Measurements from ENCODE around the gene ZYG11B. TPM values are rescaled to one million over a fixed set of nuclear protein-coding genes. Genes with fewer than 3 reads are reported as not detected.
A peak's percentile ranks its signal among the peaks of the same experiment; 100 is the strongest.
"Not testable (repeated sequence)": the region's sequence is repeated elsewhere in the genome, so short reads cannot be mapped to it uniquely, and the experiment has no call there.

Gene ZYG11B
- total and polyA plus RNA-seq, 4 experiments from 2014 or later, result 6.1 to 23.1 (median 19.4) TPM

- H3K36me3 ChIP-seq (ENCODE audit: insufficient read depth, low read length); H3K27me3 ChIP-seq (ENCODE audit: insufficient read depth, low read length); H3K4me1 ChIP-seq (ENCODE audit: insufficient read depth, low read length); intact Hi-C loops (cut with micrococcal nuclease); H3K27ac ChIP-seq (ENCODE audit: low read depth, low read length); H3K27ac Mint-ChIP-seq; H3K9me3 Mint-ChIP-seq; POLR2A ChIA-PET (ENCODE audit: partially characterized antibody); DNase-seq; H3K4me3 ChIP-seq (ENCODE audit: low read length in 2 of 2); H3K9me3 ChIP-seq (ENCODE audit: control insufficient read depth in 1 of 2, low read length in 2 of 2); H3K27me3 Mint-ChIP-seq; H3K4me3 Mint-ChIP-seq: not testable (repeated sequence)
- H3K4me1 Mint-ChIP-seq, result peaks cover 3 to 20% (median 12%) of the 10 kb centered on the region in 4 donors
- CTCF ChIA-PET (ENCODE audit: partially characterized antibody), result interaction anchor here (0.7 kb wide), 1 partner anchor 60 kb away, joined by 3 read pairs; the partner anchor contains the start of gene SHISAL2A
- peaks cover 12 to 14% of the 10 kb centered on the region in 2 donors for H3K36me3 Mint-ChIP-seq
Observed at GRCh38 chr1:52693351-52693750, 32.9 kb upstream of the ZYG11B start.

DNA sequence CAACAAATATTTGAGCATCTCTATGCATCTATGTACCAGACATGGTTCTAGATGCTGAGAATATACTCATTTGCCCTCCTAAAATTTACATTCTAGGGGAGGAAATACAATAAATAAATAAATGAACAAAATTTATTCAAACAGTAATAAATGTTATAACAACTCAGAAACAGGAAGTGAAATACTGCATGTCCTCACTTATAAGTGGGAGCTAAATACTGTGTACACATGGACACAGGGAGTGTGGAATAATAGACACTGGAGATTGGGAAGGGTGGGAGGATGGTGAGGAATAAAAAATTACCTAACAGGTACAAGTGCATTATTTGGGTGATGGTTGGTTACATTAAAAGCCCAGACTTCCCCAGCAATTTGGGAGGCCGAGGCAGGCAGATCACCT lies 32.4 kb upstream of the ZYG11B start:
- Histone ChIP-seq H3K27me3 (ENCODE audit: insufficient read depth, low read length) (no peaks in the 10 kb centered on the region), H3K9me3 (ENCODE audit: control insufficient read depth in 1 of 2, low read length in 2 of 2) (no peaks in the 10 kb centered on the region), H3K36me3 (ENCODE audit: insufficient read depth, low read length) (peaks cover 6% of the 10 kb centered on the region), H3K4me1 (ENCODE audit: insufficient read depth, low read length) (peaks cover 9% of the 10 kb centered on the region), H3K27ac (ENCODE audit: low read depth, low read length) (no peak overlapping the region), H3K4me3 (ENCODE audit: low read length in 2 of 2) (no peak overlapping the region)
- ChIA-PET POLR2A (ENCODE audit: partially characterized antibody) (no interaction called here), CTCF (ENCODE audit: partially characterized antibody) (no interaction called here)
- peaks cover 6 to 25% (median 16%) of the 10 kb centered on the region in 4 donors for H3K4me1 Mint-ChIP-seq
- H3K27me3 Mint-ChIP-seq, result no peaks in the 10 kb centered on the region
- peaks cover 12 to 14% of the 10 kb centered on the region in 2 donors for H3K36me3 Mint-ChIP-seq
- peaks cover 0 to 2% (median 0%) of the 10 kb centered on the region in 8 donors for H3K9me3 Mint-ChIP-seq
- H3K27ac Mint-ChIP-seq, result no peak overlapping the region
- intact Hi-C loops (cut with micrococcal nuclease), result no loop called here
- H3K4me3 Mint-ChIP-seq, result peak overlapping the region in 1 of 8 donors; percentile 48
- DNase-seq, result no peak

GRCh38 chr1:52695627-52696026 lies 30.6 kb upstream of the ZYG11B start:
- DNase-seq, result no peak
- ChIA-PET POLR2A (ENCODE audit: partially characterized antibody) (no interaction called here), CTCF (ENCODE audit: partially characterized antibody) (no interaction called here)
- peak overlapping the region in 3 of 7 donors; percentile 4 to 32 (median 6) for H3K27ac Mint-ChIP-seq
- H3K36me3 Mint-ChIP-seq, result peaks cover 11 to 14% of the 10 kb centered on the region in 2 donors
- intact Hi-C loops (cut with micrococcal nuclease), result no loop called here
- peaks cover 6% of the 10 kb centered on the region for H3K36me3 ChIP-seq (ENCODE audit: insufficient read depth, low read length)
- no peaks in the 10 kb centered on the region for H3K27me3 Mint-ChIP-seq
- no peaks in the 10 kb centered on the region for H3K27me3 ChIP-seq (ENCODE audit: insufficient read depth, low read length)
- no peak overlapping the region for H3K27ac ChIP-seq (ENCODE audit: low read depth, low read length)
- H3K9me3 Mint-ChIP-seq, result peaks cover 0 to 2% (median 0%) of the 10 kb centered on the region in 8 donors
- no peaks in the 10 kb centered on the region for H3K9me3 ChIP-seq (ENCODE audit: control insufficient read depth in 1 of 2, low read length in 2 of 2)
- H3K4me1 ChIP-seq (ENCODE audit: insufficient read depth, low read length), result peaks cover 9% of the 10 kb centered on the region
- H3K4me3 ChIP-seq (ENCODE audit: low read length in 2 of 2), result no peak overlapping the region
- H3K4me1 Mint-ChIP-seq, result peaks cover 6 to 28% (median 19%) of the 10 kb centered on the region in 4 donors
- peak overlapping the region in 3 of 8 donors; percentile 7 to 46 (median 10) for H3K4me3 Mint-ChIP-seq

GRCh38 chr1:52697795-52698674 lies 28.2 kb upstream of the ZYG11B start, which contains the start of gene COA7:
Gene COA7 (minus strand): TSS chr1:52698347. CDS start chr1:52698326, 21 bp downstream.
- no peaks in the 10 kb centered on the region for H3K27me3 Mint-ChIP-seq
- Histone ChIP-seq H3K36me3 (ENCODE audit: insufficient read depth, low read length) (no peaks in the 10 kb centered on the region), H3K4me3 (ENCODE audit: low read length in 2 of 2) (peak within 1 kb of the TSS; percentile 10 to 91), H3K9me3 (ENCODE audit: control insufficient read depth in 1 of 2, low read length in 2 of 2) (no peaks in the 10 kb centered on the region), H3K27me3 (ENCODE audit: insufficient read depth, low read length) (no peaks in the 10 kb centered on the region), H3K27ac (ENCODE audit: low read depth, low read length) (peak within 1 kb of the TSS; percentile 76), H3K4me1 (ENCODE audit: insufficient read depth, low read length) (peaks cover 9% of the 10 kb centered on the region)
- peaks cover 1 to 2% of the 10 kb centered on the region in 2 donors for H3K36me3 Mint-ChIP-seq
- H3K27ac Mint-ChIP-seq, result peak within 1 kb of the TSS; percentile 77 to 95 (median 92)
- H3K9me3 Mint-ChIP-seq, result peaks cover 0 to 2% (median 0%) of the 10 kb centered on the region in 8 donors
- POLR2A ChIA-PET (ENCODE audit: partially characterized antibody), result interaction anchor here (0.6 to 1.7 kb wide), 5 partner anchors 10 to 274 kb away, joined by 3 to 6 read pairs (median 3); partner anchors contain the start of gene SHISAL2A
- CTCF ChIA-PET (ENCODE audit: partially characterized antibody), result interaction anchor here (0.8 to 2.0 kb wide), 3 partner anchors 11 to 120 kb away, joined by 3 to 7 read pairs (median 3); no protein-coding TSS in a partner anchor
- intact Hi-C loops (cut with micrococcal nuclease), result no loop called here
- peaks cover 12 to 43% (median 26%) of the 10 kb centered on the region in 4 donors for H3K4me1 Mint-ChIP-seq
- peak within 1 kb of the TSS; percentile 82 to 94 (median 91) for H3K4me3 Mint-ChIP-seq
- DNase-seq, result peak; percentile 39 to 68 (median 49)

GRCh38 chr1:52702886-52703787 lies 23.1 kb upstream of the ZYG11B start:
- Histone ChIP-seq H3K4me3 (ENCODE audit: low read length in 2 of 2) (peak overlapping the region; percentile 39 to 64), H3K27me3 (ENCODE audit: insufficient read depth, low read length) (no peaks in the 10 kb centered on the region), H3K4me1 (ENCODE audit: insufficient read depth, low read length) (peaks cover 11% of the 10 kb centered on the region), H3K9me3 (ENCODE audit: control insufficient read depth in 1 of 2, low read length in 2 of 2) (no peaks in the 10 kb centered on the region), H3K27ac (ENCODE audit: low read depth, low read length) (peak overlapping the region; percentile 78), H3K36me3 (ENCODE audit: insufficient read depth, low read length) (no peaks in the 10 kb centered on the region)
- POLR2A ChIA-PET (ENCODE audit: partially characterized antibody), result interaction anchor here (0.5 to 2.7 kb wide), 23 partner anchors 17 to 665 kb away, joined by 3 to 38 read pairs (median 3); partner anchors contain the start of genes CC2D1B, ECHDC2, ORC1 and PRPF38A
- H3K27ac Mint-ChIP-seq, result peak overlapping the region; percentile 92 to 98 (median 96)
- H3K36me3 Mint-ChIP-seq, result no peaks in the 10 kb centered on the region
- DNase-seq, result peak; percentile 83 to 89 (median 85)
- intact Hi-C loops (cut with micrococcal nuclease), result loop anchor here (1.0 to 2.0 kb wide), 4 partner anchors 23 to 670 kb away; partner anchors contain the start of genes ECHDC2, KTI12 and ZYG11B
- no peaks in the 10 kb centered on the region for H3K9me3 Mint-ChIP-seq
- no peaks in the 10 kb centered on the region for H3K27me3 Mint-ChIP-seq
- H3K4me1 Mint-ChIP-seq, result peaks cover 12 to 34% (median 24%) of the 10 kb centered on the region in 4 donors
- H3K4me3 Mint-ChIP-seq, result peak overlapping the region; percentile 83 to 91 (median 88)
- CTCF ChIA-PET (ENCODE audit: partially characterized antibody), result interaction anchor here (0.6 to 1.7 kb wide), 10 partner anchors 11 to 279 kb away, joined by 3 to 6 read pairs (median 4); partner anchors contain the start of genes ECHDC2 and SHISAL2A

GRCh38 chr1:52706136-52706670 lies 20.1 kb upstream of the ZYG11B start:
- Mint-ChIP-seq H3K27ac (peak overlapping the region in 2 of 7 donors; percentile 22 to 31), H3K36me3 (no peaks in the 10 kb centered on the region), H3K4me3 (peak overlapping the region in 1 of 8 donors; percentile 11), H3K27me3 (peaks cover 0 to 2% of the 10 kb centered on the region in 2 donors), H3K9me3 (no peaks in the 10 kb centered on the region), H3K4me1 (peaks cover 8 to 25% (median 13%) of the 10 kb centered on the region in 4 donors)
- no peak overlapping the region for H3K4me3 ChIP-seq (ENCODE audit: low read length in 2 of 2)
- DNase-seq, result no peak
- no peak overlapping the region for H3K27ac ChIP-seq (ENCODE audit: low read depth, low read length)
- intact Hi-C loops (cut with micrococcal nuclease), result no loop called here
- CTCF ChIA-PET (ENCODE audit: partially characterized antibody), result no interaction called here
- H3K4me1 ChIP-seq (ENCODE audit: insufficient read depth, low read length), result peaks cover 6% of the 10 kb centered on the region
- POLR2A ChIA-PET (ENCODE audit: partially characterized antibody), result interaction anchor here (1.6 kb wide), 1 partner anchor 20 kb away, joined by 4 read pairs; the partner anchor contains the start of gene ZYG11B
- H3K27me3 ChIP-seq (ENCODE audit: insufficient read depth, low read length), result no peaks in the 10 kb centered on the region
- no peaks in the 10 kb centered on the region for H3K9me3 ChIP-seq (ENCODE audit: control insufficient read depth in 1 of 2, low read length in 2 of 2)
- no peaks in the 10 kb centered on the region for H3K36me3 ChIP-seq (ENCODE audit: insufficient read depth, low read length)
